HuH-7.5 (cell line): ENCODE data around the gene ADAMTS17.

Source experiments
- DNase-seq: peaks from one replicate; pipeline ENCODE4 v3.0.0; 2011; ENCODE audit warnings: low spot score

Gene ADAMTS17

DNA sequence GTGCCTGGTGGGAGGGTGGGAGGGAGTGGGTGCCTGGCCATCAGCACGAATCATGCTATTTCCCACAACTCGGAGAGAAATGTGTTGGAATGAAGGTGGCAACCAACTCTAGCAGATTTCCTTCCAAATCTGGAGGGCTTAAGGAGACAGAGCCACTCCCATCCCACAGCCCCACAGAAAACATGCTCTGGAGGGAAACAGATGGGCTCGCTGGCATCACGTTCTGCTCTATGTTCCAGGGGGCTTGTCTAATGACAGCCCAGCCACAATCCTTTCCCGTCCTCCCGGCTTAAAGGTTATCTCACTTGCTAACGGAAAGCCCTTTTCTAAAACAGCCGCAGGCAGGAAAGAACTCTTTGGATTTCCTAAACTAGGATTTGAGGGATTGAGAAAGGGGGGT is 65.3 kb downstream of the ADAMTS17 start:
- DNase-seq = no peak

DNA sequence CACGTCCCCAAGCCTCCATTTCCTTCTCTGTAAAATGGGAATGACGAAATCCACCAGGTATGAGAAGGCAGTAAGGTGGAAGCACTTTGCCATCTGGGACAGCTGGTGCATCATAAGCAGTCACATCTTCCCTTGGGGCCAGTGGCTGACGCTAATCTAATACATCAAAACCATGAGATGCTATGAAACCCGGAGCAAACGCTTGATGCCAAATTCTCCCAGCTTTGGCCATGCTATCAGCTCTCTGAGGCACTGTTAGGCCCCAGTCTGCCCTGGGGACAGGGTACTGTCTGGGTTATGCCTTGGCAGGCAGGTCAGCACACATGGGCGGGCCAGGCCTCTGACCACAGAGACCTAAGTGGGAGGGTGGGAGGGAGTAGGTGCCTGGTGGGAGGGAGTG is 66.1 kb downstream of the ADAMTS17 start:
- no peak for DNase-seq

DNA sequence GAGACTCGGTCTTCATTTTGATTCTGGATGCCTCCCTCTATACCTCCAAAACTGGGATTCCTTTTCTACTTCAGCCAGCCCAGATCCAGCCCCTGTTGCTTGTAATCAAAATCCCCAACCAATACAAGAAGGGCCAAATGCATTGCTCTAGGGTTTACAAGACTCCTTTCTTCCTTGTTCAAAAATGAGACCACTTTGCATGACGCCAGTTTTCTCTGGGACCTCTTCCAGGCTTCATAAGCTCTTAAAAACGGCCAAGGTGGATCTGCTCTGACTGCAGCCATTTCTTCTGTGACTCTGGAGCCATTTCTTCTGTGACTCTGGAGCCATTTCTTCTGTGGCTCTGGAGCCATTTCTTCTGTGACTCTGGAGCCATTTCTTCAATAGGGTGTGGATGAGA is 71.9 kb downstream of the ADAMTS17 start:
- no peak for DNase-seq

GRCh38 chr15:100266166-100266565 is 75.6 kb downstream of the ADAMTS17 start:
- no peak for DNase-seq

DNA sequence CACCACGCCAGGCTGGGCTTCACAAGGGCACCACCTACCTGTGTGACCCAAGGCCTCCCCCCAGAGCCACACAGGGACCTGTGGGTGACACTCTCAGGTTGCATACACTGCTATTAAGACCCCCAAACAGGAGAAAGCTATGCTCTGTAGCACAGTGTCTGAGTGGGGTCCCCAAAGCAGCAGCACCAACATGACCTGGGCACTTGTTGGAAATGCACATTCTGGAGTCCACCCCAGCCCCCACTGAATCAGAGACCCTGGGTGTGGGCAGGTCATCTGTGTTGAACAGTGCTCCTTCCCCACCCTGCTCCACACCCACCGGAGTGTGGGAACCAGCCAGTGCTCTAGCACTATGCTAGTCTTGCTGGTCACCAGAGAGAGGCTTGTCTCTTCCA is 76.1 kb downstream of the ADAMTS17 start:
- no peak for DNase-seq

DNA sequence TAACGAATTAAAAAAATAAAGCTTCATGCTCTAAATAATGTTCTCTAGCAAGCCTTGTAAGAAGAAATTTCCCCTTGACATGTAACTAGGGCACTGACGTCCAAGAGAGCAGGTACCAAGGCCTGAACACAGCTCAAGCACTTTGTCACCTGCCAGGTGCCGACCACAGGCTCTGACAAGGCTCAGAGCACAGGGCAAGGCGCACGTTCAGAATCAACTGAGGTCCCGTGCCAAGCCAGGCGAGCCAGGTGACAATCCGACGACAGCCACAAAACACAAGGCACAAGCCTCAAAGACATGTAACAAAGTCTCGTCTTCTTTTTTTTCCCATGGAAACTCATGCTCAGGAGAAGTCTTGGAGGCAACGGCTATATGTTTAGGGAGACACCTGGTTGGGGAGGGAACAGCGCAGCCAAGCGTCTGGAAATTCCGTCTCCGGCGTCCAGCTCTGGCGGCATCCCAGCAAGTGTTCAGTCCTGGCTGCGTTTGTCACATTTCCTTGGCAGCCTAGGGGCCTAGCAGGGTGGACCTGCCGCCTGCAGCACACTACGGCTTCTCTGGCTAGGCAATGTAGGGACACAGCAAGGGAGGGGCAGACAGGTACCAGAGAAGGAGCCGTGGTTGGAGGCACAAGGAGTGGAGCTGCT is 76.7 kb downstream of the ADAMTS17 start:
- no peak for DNase-seq

GRCh38 chr15:100263721-100264455 is 77.9 kb downstream of the ADAMTS17 start:
- DNase-seq = no peak

DNA sequence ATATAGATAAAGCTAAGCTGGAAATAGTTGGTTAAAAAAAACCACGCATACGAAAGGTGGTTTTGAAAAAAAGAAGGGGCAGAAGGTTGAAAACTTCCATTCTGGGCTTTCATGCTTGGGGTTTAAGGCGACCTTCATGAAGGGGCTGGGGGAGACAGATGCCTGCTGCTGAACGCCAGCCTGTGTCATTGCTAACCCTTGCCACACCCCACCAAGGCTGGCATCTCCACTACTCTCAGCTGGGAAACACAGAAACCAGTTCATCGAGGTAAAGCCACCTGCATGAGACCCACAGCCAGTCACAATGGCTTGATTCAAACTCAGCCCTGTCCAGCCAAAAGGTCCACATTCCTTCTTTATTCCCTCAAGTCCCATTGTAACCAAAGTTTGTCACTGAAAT is 78.7 kb downstream of the ADAMTS17 start:
- no peak for DNase-seq

DNA sequence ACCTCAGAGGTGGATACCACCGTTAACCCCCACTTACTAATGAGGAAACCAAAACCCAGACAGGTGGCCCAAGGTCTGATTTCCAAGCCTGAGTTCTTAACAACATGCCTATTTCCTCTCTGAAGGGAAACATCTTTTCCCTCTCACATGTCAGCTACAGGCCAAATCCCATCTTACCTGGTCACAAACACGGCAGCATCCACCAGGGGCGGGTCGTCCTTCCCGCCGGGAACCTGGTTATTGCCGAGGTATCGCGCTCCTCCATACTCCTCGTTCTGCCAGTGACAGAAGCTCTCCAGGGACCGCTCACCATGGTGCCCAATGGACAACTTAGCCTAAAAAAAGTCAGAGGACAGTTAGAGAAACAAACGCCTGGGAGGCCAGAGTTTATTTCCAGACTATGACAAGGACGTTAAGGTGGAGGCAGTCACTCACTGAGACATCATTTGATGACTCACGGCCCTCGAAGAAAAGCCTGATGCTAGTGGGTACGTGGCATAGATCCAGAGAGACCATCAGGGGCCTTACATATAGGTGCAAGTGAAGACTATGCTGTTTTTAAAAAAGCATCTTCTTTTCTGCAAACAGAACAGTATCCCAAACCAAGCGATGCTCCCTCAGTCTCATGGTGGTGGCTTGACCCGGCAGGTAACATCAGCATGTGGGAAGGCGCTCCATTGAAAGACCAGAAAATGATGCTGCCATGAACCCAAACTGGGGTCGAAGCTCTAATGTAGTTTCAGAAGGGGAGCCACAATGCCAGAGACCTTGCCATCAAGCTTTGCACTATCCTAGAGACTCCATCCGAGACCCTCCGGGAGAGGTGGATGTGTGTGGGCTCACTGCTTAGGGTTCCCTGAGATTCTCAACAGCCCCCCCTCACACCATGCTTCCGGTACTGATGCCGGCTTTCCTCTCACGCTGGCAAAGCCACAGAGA is 80.2 kb downstream of the ADAMTS17 start:
- no peak for DNase-seq

DNA sequence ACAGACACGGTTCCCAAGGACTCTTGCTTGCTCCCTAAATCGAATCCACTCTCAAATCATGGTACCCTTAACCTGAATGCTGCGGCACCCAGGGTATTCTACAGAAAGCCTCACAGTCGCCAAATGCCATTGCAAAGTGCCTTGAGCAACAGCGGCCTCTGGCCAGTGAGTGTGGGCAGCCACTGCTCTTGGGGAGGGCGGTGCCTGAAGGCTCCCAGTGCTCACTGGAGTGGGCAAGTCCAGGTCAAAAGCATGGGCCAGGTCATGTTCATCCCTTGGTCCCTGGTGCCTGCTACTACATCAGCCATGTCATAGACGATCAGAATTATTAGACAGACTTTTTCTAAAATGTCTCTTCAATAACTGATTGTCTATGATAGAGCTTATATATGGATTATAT is 82.5 kb downstream of the ADAMTS17 start:
- DNase-seq = no peak

DNA sequence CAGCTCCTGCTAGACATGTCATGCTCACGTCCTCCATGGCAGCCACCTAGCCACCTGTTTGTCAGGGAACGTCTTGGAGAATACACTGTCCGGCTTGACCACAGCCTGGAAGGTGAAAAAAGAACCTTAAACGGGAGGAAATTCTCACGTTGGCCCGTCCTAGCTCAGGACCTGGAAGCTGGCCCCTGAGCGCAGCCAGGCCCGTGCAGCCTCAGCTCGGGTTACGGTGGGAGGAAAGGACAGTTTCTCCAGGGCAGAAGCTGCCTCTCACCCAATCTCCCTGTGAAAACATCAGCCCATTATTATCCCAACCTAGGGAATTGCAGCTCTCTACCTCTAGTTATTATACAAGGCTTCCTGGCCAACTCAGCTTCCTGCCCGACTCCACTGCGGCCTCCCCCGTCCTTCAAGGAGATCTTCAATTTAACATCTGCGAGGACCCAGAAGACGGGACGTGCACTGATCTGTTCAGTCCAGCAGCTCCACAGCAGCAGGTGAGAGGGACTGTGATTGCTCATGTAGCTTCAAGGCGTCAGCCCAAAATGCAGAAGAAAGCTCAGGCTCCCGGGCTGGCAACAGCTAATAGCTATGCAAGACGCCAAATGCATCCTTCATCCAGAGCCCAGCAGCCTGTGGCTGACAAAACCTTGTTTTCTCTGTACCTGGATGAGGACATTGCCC is 84.7 kb downstream of the ADAMTS17 start:
- no peak for DNase-seq

GRCh38 chr15:100256101-100256969 is 85.4 kb downstream of the ADAMTS17 start:
- no peak for DNase-seq

GRCh38 chr15:100255644-100256043 is 86.1 kb downstream of the ADAMTS17 start:
- DNase-seq = no peak

- DNase-seq = no peak
Measured at GRCh38 chr15:100254691-100255090, 87.1 kb downstream of the ADAMTS17 start.

GRCh38 chr15:100254285-100254684 is 87.5 kb downstream of the ADAMTS17 start:
- no peak for DNase-seq

GRCh38 chr15:100253640-100254039 is 88.1 kb downstream of the ADAMTS17 start:
- no peak for DNase-seq

- no peak for DNase-seq
Measured at GRCh38 chr15:100252779-100253417, 88.9 kb downstream of the ADAMTS17 start.

- no peak for DNase-seq
Measured at GRCh38 chr15:100252359-100252758, 89.4 kb downstream of the ADAMTS17 start.

DNA sequence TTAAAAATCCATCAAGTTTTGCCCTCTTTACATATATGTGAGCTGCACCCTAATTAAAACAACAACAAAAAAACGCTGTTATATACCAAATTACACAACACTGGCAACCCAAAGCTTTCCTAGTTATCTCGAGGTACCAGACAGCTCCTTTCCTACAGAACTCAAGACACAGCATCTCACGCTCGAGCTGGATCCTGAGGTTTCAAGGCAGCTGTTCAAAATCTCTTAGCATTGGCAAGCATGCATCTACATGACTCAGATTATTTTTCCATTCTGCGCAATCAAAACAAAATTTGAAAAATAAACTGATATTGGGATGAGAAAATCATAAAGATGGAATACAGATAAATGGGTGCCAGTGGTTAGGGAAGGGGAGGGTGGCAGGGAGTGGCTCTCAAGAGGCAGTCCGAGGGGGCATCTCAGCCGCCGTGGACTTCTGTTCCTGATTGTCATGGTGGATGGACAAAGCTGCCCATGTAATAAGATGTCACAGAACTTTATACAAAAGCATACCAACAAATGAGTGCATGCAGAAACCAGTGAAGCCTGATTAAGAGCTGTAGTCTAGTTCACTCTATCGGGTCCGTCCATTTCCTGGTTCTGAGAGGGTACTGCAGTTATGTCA is 91.5 kb downstream of the ADAMTS17 start:
- DNase-seq = no peak

- DNase-seq = no peak
Measured at GRCh38 chr15:100249096-100249815, 92.5 kb downstream of the ADAMTS17 start.
